NCI-H524 (cell line): Measurements from ENCODE around the gene PHLDB3.
"Not testable (repeated sequence)": the region's sequence is repeated elsewhere in the genome, so short reads cannot be mapped to it uniquely, and the experiment has no call there.

Experiments
- DNase-seq, 2 experiments: peaks; one replicate each; lab custom pipeline; 2025; lab: John Stamatoyannopoulos, UW

The PHLDB3 gene

GRCh38 chr19:43444531-43445287, 59.8 kb downstream of the PHLDB3 start:
- DNase-seq, result no peak

GRCh38 chr19:43444091-43444490, 60.5 kb downstream of the PHLDB3 start:
- not testable (repeated sequence) for DNase-seq

DNA sequence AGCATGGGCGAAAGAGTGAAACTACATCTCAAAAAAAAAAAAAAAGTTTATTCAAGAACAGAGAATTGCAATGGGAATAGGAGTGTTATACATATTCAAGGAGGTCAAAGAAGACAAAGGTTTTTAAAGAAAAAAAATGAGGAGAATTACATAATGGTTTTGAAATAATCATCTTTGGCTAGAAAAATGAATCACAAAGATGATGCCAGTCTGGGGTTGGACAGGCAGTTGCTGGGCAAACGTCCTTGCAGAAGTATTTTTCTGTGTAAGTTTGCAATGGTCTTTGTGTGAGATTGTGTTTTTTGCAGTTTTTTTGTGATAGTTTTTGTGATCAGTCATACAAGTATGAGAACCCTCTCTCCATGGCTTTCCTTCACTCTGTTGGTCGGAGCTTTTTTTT, 62.8 kb downstream of the PHLDB3 start:
- DNase-seq, result no peak

- DNase-seq, result no peak
These were observed 64.9 kb downstream of the PHLDB3 start for GRCh38 chr19:43439709-43440063.

GRCh38 chr19:43439032-43439708, 65.4 kb downstream of the PHLDB3 start:
- no peak for DNase-seq

DNA sequence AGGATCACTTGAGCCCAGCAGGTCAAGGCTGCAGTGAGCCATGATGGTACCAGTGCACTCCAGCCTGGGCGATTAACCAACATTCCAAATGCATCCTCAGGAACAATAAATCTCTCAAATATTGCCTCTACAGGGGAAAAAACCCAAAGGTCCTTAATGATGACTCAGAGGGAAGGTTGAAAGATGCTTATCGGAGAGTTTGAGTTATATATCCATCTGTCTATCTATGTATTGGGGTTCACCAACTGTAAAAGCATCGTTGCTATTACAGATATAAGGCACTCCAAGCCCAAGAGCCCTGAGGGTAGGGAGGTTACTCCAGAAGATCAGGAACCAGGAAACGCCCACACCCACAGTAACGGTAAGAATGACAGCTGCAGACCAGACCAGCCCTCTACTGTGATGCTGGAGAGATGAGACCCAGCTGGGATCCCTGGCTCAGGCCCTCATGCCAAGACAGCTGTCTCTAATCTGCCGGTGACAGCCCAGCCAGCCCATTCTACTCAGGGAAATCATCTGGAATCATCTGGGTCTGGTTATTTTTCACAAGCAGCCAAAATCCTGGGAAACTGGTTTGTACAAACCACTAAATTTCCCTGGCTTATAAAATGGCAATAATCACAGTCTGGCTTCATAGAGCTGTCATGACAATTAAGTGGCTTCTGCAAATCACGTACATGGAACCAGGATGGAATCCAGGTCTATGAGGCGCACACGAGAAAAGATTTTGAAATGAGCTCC, 66.1 kb downstream of the PHLDB3 start:
- peak in 1 of 2 experiments; percentile 2 for DNase-seq

DNA sequence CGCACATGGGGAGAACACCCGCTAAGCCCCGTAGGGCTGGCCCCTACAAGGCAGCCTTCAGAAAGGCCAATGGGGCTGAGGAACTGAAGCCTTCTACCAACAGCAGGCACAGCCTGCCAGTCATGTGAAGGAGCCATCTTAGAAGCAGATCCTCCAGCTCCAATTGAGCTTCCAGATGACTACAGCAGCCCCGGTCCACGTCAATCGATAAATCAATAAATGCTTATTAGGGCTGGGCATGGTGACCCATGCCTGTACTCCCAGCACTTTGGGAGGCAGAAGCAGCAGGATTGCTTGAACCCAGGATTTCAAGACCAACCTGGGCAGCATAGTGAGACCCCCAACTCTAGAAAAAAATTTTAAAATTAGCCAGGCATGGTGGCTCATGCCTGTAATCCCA, 66.8 kb downstream of the PHLDB3 start:
- no peak for DNase-seq

- DNase-seq, result not testable (repeated sequence)
These were observed 67.3 kb downstream of the PHLDB3 start for GRCh38 chr19:43437284-43437683.

DNA sequence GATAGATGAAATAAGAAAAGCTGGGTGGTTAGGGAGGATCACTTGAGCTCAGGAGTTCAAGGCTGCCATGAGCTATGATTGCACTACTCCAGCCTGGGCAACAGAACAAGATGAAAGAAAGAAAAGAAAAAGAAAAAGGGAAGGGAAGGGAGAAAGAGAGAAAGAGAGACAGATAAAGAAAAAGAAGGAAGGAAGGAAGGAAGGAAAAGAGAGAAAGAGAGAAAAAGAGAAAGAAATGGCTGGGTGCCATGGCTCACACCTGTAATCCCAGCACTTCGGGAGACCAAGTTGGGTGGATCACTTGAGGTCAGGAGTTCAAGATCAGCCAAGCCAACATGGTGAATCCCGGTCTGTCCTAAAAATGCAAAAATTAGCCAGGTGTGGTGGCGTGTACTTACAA, 68.8 kb downstream of the PHLDB3 start:
- DNase-seq, result no peak

GRCh38 chr19:43433689-43434088, 70.9 kb downstream of the PHLDB3 start:
- DNase-seq, result no peak

DNA sequence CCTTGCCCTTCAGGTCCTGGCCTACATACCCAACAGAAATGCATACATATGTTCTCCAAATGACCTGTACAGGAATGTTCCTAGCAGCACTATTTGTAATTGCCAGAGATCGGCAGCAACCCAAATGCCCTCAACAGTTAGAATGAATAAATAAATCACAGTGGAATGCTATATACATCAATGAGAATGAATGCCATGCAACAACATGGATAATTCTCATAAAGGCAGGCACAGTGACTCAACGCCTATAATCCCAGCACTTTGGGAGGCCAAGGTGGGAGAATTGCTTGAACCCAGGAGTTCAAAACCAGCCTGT, 71.2 kb downstream of the PHLDB3 start:
- DNase-seq, result no peak

- DNase-seq, result no peak
These were observed 73.6 kb downstream of the PHLDB3 start for GRCh38 chr19:43430976-43431375.

DNA sequence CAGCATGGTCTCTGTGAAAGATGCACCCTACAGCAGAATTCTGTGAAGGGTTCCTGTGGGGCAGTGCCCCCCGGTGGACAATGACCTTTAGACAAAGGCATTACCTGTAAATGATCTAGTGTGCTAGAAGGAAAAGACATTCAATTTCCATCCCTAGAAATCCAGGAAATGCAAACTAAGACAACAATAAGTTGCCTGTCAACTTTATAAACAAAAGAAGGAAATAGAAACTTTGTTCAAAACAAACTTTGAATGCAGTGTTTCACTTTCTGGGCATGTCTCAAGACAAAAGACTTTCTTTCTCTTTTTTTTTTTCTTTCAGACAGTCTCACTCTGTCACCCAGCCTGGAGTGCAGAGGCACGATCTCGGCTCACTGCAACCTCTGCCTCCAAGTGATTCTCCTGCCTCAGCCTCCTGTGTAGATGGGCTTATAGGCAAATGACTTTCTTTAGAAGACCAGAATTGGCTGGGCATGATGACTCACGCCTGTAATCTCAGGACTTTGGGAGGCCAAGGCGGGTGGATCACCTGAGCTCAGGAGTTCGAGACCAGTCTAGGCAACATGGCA, 74.3 kb downstream of the PHLDB3 start:
- no peak for DNase-seq

DNA sequence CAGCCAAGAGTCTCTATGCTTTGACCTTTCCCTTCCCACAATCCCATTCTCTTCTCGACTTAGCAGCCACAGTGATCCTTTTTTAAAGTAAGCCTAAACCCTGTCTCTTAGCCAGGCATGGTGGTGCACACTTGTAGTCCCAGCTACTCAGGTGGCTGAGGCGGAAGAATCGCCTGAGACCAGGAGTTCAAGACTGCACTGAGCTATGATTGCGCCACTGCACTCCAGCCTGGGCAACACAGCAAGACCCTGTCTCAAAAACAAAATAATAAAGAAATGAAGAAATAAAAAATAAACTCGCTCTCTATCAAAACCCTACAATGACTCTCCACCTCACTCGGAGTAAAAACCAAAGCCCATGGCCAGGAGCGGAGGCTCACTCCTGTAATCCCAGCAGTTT, 75.2 kb downstream of the PHLDB3 start:
- DNase-seq, result no peak

GRCh38 chr19:43425567-43426392, 78.8 kb downstream of the PHLDB3 start:
- DNase-seq, result no peak
